Measurements from ENCODE around the gene NKX6-2. TPM values are rescaled to one million over a fixed set of nuclear protein-coding genes. Genes with fewer than 3 reads are reported as not detected.

NKX6-2 gene
- total and polyA plus RNA-seq, 10 of the 15 experiments (the other 5 are each of a cell fraction or from before 2014, with no cell fraction given) = 0.45 to 1.8 TPM; not detected in 8

DNA sequence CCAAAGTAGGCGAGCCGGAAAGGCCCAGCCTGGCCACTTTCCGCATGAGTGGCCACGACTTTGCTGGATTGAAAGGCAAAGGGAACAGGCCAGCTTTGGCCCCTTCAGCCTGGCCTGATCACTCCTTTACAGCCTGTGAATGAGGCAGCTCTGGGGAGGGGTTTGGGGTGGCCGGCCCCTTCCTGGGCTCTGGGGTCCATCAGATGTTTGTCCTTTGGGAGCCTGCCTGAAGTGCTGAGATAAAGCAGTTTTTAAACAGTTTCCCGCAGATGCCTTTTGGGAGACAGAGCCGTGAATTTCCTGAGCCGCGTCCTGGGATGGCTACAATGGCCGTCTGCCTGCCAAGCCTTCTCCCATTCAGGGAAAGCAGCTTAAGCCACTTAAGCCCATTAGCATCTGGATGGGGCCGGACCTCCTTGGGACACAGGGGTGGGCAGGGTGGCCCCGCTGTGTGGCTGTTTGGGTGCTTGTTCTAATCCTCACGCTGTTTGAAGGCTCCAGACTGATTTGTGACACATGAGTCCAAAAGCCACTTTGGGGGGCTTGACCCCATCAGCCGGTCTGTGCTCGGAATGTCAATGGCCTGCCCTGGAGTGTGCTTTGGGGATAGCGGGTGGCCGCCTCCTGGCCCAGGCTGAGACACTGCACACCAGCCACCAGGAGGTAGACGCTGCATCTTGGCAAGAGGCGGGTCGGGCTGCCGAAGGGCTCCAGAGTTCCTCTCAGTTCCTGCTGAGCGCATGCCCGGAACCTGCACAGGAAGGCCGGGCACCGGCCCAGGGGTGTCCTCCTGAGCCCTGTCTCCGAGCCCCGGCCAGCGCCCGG is 38.9 kb downstream of the NKX6-2 start:
- H3K9me3 ChIP-seq (replicated peaks; ENCODE audit: control insufficient read depth, insufficient read depth, low read length) = no peaks in the 10 kb centered on the region; the same call in 2 of the 3 replicates
- no peak overlapping the region for H3K9ac ChIP-seq (ENCODE audit: control insufficient read depth, insufficient read depth, low read length)
- H3K79me2 ChIP-seq (ENCODE audit: control insufficient read depth, insufficient read depth, low read length) = no peaks in the 10 kb centered on the region
- H3K27ac ChIP-seq (ENCODE audit: control insufficient read depth, insufficient read depth) = no peak overlapping the region
- intact Hi-C loops (cut with micrococcal nuclease; ENCODE audit: unreplicated experiment) = no loop called here
- RAD21 ChIA-PET (ENCODE audit: unreplicated experiment) = no interaction called here
- no TSS peak for BruUV-seq (replicated peaks)
- H3K4me1 ChIP-seq (ENCODE audit: control insufficient read depth, insufficient read depth, low read length) = no peaks in the 10 kb centered on the region
- no peak overlapping the region for H2AFZ ChIP-seq (ENCODE audit: control insufficient read depth, low read depth, low read length)
- no peaks in the 10 kb centered on the region for H3K27me3 ChIP-seq (replicated peaks in 1 of 2; ENCODE audit: control insufficient read depth in 2 of 2, insufficient read depth in 2 of 2, low read length in 1 of 2)
- FAIRE-seq = no peak
- no peak for DNase-seq (ENCODE audit: low read depth, low spot score)
- TF ChIP-seq WRNIP1 (IDR thresholded peaks at IDR 0.05; ENCODE audit: borderline replicate concordance, low read depth, low read length) (no peak), PAX5 (IDR thresholded peaks at IDR 0.05; ENCODE audit: borderline replicate concordance, low read depth, low read length) (0 out of 2 replicates have a peak, but pooled peaks have one; percentile 65)
- CTCF ChIA-PET = no interaction called here
- H3K4me2 ChIP-seq (ENCODE audit: control insufficient read depth, insufficient read depth) = no peak overlapping the region
- H3K4me3 ChIP-seq = no peak overlapping the region
- H3K36me3 ChIP-seq (ENCODE audit: control insufficient read depth in 2 of 2, insufficient read depth in 2 of 2, low read length in 1 of 2) = peaks cover 0 to 3% of the 10 kb centered on the region in 2 experiments; a peak in 2 of 4 replicates
- SMC1A ChIA-PET (ENCODE audit: uncharacterized antibody, unreplicated experiment) = no interaction called here
- POLR2A ChIA-PET = no interaction called here
- in situ Hi-C loops (cut with MboI) = no loop called here
- ATAC-seq = no peak
- WGBS (ENCODE audit: insufficient coverage, insufficient replicate concordance, low lambda C conversion rate, missing lambda C conversion rate) = 86% methylated on average over 26 of the region's 29 CpGs
- H4K20me1 ChIP-seq (ENCODE audit: control insufficient read depth, insufficient read depth) = no peaks in the 10 kb centered on the region

DNA sequence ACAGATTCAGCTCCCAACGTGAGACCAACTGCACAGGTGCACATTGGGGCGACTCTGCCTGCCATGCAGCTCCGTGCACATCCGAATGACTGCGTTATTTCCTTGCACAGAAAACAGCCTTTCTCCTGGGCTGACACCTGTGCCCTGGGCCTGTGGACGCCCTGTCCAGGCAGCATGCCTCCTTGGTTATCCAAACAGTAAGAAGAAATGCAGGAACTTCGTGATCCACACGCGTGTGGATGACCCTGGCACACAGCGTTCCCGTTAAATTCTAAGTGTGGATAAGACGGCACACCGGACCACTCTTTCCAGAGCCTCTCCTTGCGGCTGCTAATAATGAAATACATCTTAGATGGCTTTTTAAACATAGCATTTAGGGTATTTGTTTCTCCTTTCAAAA is 39.6 kb downstream of the NKX6-2 start:
- H4K20me1 ChIP-seq (ENCODE audit: control insufficient read depth, insufficient read depth) = no peaks in the 10 kb centered on the region
- H3K36me3 ChIP-seq (ENCODE audit: control insufficient read depth in 2 of 2, insufficient read depth in 2 of 2, low read length in 1 of 2) = peaks cover 0 to 3% of the 10 kb centered on the region in 2 experiments; a peak in 2 of 4 replicates
- ChIA-PET POLR2A (no interaction called here), SMC1A (ENCODE audit: uncharacterized antibody, unreplicated experiment) (no interaction called here), RAD21 (ENCODE audit: unreplicated experiment) (no interaction called here), CTCF (no interaction called here)
- intact Hi-C loops (cut with micrococcal nuclease; ENCODE audit: unreplicated experiment) = no loop called here
- H3K4me1 ChIP-seq (ENCODE audit: control insufficient read depth, insufficient read depth, low read length) = no peaks in the 10 kb centered on the region
- no peak for DNase-seq (ENCODE audit: low read depth, low spot score)
- no peak for FAIRE-seq
- no peaks in the 10 kb centered on the region for H3K79me2 ChIP-seq (ENCODE audit: control insufficient read depth, insufficient read depth, low read length)
- no peak overlapping the region for H3K27ac ChIP-seq (ENCODE audit: control insufficient read depth, insufficient read depth)
- 75% methylated on average over 14 of the region's 14 CpGs for WGBS (ENCODE audit: insufficient coverage, insufficient replicate concordance, low lambda C conversion rate, missing lambda C conversion rate)
- no peak for ATAC-seq
- no peaks in the 10 kb centered on the region; the same call in 2 of the 3 replicates for H3K9me3 ChIP-seq (replicated peaks; ENCODE audit: control insufficient read depth, insufficient read depth, low read length)
- H2AFZ ChIP-seq (ENCODE audit: control insufficient read depth, low read depth, low read length) = no peak overlapping the region
- in situ Hi-C loops (cut with MboI) = no loop called here
- no peak overlapping the region for H3K4me2 ChIP-seq (ENCODE audit: control insufficient read depth, insufficient read depth)
- BruUV-seq (replicated peaks) = no TSS peak
- no peak overlapping the region for H3K9ac ChIP-seq (ENCODE audit: control insufficient read depth, insufficient read depth, low read length)
- no peaks in the 10 kb centered on the region for H3K27me3 ChIP-seq (replicated peaks in 1 of 2; ENCODE audit: control insufficient read depth in 2 of 2, insufficient read depth in 2 of 2, low read length in 1 of 2)
- TF ChIP-seq, protein P1, sequence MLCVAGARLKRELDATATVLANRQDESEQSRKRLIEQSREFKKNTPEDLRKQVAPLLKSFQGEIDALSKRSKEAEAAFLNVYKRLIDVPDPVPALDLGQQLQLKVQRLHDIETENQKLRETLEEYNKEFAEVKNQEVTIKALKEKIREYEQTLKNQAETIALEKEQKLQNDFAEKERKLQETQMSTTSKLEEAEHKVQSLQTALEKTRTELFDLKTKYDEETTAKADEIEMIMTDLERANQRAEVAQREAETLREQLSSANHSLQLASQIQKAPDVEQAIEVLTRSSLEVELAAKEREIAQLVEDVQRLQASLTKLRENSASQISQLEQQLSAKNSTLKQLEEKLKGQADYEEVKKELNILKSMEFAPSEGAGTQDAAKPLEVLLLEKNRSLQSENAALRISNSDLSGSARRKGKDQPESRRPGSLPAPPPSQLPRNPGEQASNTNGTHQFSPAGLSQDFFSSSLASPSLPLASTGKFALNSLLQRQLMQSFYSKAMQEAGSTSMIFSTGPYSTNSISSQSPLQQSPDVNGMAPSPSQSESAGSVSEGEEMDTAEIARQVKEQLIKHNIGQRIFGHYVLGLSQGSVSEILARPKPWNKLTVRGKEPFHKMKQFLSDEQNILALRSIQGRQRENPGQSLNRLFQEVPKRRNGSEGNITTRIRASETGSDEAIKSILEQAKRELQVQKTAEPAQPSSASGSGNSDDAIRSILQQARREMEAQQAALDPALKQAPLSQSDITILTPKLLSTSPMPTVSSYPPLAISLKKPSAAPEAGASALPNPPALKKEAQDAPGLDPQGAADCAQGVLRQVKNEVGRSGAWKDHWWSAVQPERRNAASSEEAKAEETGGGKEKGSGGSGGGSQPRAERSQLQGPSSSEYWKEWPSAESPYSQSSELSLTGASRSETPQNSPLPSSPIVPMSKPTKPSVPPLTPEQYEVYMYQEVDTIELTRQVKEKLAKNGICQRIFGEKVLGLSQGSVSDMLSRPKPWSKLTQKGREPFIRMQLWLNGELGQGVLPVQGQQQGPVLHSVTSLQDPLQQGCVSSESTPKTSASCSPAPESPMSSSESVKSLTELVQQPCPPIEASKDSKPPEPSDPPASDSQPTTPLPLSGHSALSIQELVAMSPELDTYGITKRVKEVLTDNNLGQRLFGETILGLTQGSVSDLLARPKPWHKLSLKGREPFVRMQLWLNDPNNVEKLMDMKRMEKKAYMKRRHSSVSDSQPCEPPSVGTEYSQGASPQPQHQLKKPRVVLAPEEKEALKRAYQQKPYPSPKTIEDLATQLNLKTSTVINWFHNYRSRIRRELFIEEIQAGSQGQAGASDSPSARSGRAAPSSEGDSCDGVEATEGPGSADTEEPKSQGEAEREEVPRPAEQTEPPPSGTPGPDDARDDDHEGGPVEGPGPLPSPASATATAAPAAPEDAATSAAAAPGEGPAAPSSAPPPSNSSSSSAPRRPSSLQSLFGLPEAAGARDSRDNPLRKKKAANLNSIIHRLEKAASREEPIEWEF (IDR thresholded peaks at IDR 0.05; ENCODE audit: insufficient replicate concordance, low read depth, low read length) = no peak
- TF ChIP-seq CBX5 (IDR thresholded peaks at IDR 0.05; ENCODE audit: low read depth) = no peak
- H3K4me3 ChIP-seq = no peak overlapping the region

Data from GM12878 (cell line).